Gastroesophageal sphincter (tissue), 4 donors: ENCODE measurements around the gene BANK1. TPM values are rescaled to one million over a fixed set of nuclear protein-coding genes. Genes with fewer than 3 reads are reported as not detected.

Experiments used
- ATAC-seq: fragments of 150-250 bp; one replicate; pipeline ENCODE4 v1.9.1; 2016; ENCODE audit warnings: mild to moderate bottlenecking, moderate library complexity
- H3K27ac ChIP-seq, 4 donors: fragments of 200-600 bp; sonication (generic) in 3 of 4; 1 replicate in 3 of 4; 2 replicates in 1 of 4; pipeline ENCODE4 v1.5.1; 2016 to 2019
- H3K27me3 ChIP-seq: fragments of 200-600 bp; sonication (generic); one replicate; pipeline ENCODE4 v1.5.1; 2019
- H3K36me3 ChIP-seq, 2 donors: fragments of 200-600 bp; sonication (generic); one replicate each; pipeline ENCODE4 v1.5.1; 2019; ENCODE audit warnings: control low read depth in 1 of 2
- H3K4me1 ChIP-seq, 3 donors: fragments of 200-600 bp; sonication (generic); 1 replicate in 2 of 3; 2 replicates in 1 of 3; pipeline ENCODE4 v1.5.1; 2016 to 2019; ENCODE audit warnings: control low read depth in 2 of 3
- H3K4me3 ChIP-seq, 2 donors: fragments of 200-600 bp; sonication (generic); one replicate each; pipeline ENCODE4 v1.5.1; 2019; ENCODE audit warnings: mild to moderate bottlenecking in 1 of 2, moderate library complexity in 1 of 2
- H3K9me3 ChIP-seq, 3 donors: fragments of 200-600 bp; sonication (generic); one replicate each; pipeline ENCODE4 v1.5.1; 2017 to 2019; ENCODE audit warnings: control low read depth in 2 of 3
- CTCF ChIP-seq, 4 experiments: fragments of 200-600 bp in 2 of 4; fragments of 450-650 bp in 2 of 4; sonication (generic) in 1 of 4; IDR thresholded peaks; one replicate each; pipeline ENCODE4 v1.5.1; 2017 to 2019; ENCODE audit warnings: antibody characterized with exemption in 4 of 4, mild to moderate bottlenecking in 2 of 4, moderate library complexity in 2 of 4
- EP300 ChIP-seq: sonication (generic); formaldehyde crosslinking; IDR thresholded peaks from one replicate; pipeline ENCODE4 v1.6.1; 2017; ENCODE audit warnings: antibody characterized with exemption, mild to moderate bottlenecking
- POLR2A ChIP-seq, 2 donors: fragments of 450-650 bp; IDR thresholded peaks; one replicate each; pipeline ENCODE4 v1.6.1; 2017; ENCODE audit warnings: antibody characterized with exemption in 2 of 2, mild to moderate bottlenecking in 2 of 2, moderate library complexity in 1 of 2
- POLR2AphosphoS5 ChIP-seq: sonication (generic); formaldehyde crosslinking; IDR thresholded peaks from one replicate; pipeline ENCODE4 v1.6.1; 2017; ENCODE audit warnings: antibody characterized with exemption
- WGBS, 2 donors: methylation state at CpG; one replicate each; pipeline ENCODE4 v1.1.5; 2018; ENCODE audit warnings: low coverage in 1 of 2; 5-methylcytosine and 5-hydroxymethylcytosine counted together
- total RNA-seq, 4 donors: library from RNA; depleted of rRNA; stranded (reverse); fragments of >200 nt; gene quantifications; one replicate each; pipeline ENCODE4 v1.1.0, GENCODE V29; 2016

Gene BANK1
- total RNA-seq, 4 donors from 2014 or later = 0.62 to 4.6 (median 0.81) TPM

- Histone ChIP-seq H3K27ac (no peak overlapping the region), H3K27me3 (no peaks in the 10 kb centered on the region), H3K36me3 (no peaks in the 10 kb centered on the region), H3K4me3 (no peak overlapping the region), H3K9me3 (peaks cover 0 to 46% (median 0%) of the 10 kb centered on the region in 3 donors), H3K4me1 (no peaks in the 10 kb centered on the region)
- 17 to 67% methylated on average over 1 of the region's 1 CpG for WGBS, 2 donors
- no peak for ATAC-seq
- no peak for TF ChIP-seq POLR2AphosphoS5
- TF ChIP-seq POLR2A (IDR thresholded peaks at IDR 0.05) = no peak
- TF ChIP-seq EP300 = no peak
- no peak for TF ChIP-seq CTCF (IDR thresholded peaks at IDR 0.05)
These were observed 315.5 kb downstream of the BANK1 start for GRCh38 chr4:102105983-102106382.

- H3K4me3 ChIP-seq = no peak overlapping the region
- TF ChIP-seq EP300 (no peak), POLR2A (IDR thresholded peaks at IDR 0.05) (no peak), POLR2AphosphoS5 (no peak), CTCF (IDR thresholded peaks at IDR 0.05) (no peak)
- no peaks in the 10 kb centered on the region for H3K36me3 ChIP-seq
- H3K27ac ChIP-seq = no peak overlapping the region
- H3K9me3 ChIP-seq = no peaks in the 10 kb centered on the region
- no peaks in the 10 kb centered on the region for H3K4me1 ChIP-seq
- no peaks in the 10 kb centered on the region for H3K27me3 ChIP-seq
- no peak for ATAC-seq
- WGBS, 2 donors = 31 to 63% methylated on average over 2 to 3 of the region's 3 CpGs
These were observed 323.6 kb downstream of the BANK1 start for GRCh38 chr4:102114118-102114630.

GRCh38 chr4:102116121-102116520 lies 325.6 kb downstream of the BANK1 start:
- H3K27ac ChIP-seq = no peak overlapping the region
- no peaks in the 10 kb centered on the region for H3K27me3 ChIP-seq
- H3K9me3 ChIP-seq = peaks cover 0 to 13% (median 0%) of the 10 kb centered on the region in 3 donors
- H3K4me3 ChIP-seq = no peak overlapping the region
- H3K36me3 ChIP-seq = no peaks in the 10 kb centered on the region
- no peak for ATAC-seq
- no peaks in the 10 kb centered on the region for H3K4me1 ChIP-seq
- 85 to 91% methylated on average over 3 of the region's 3 CpGs for WGBS, 2 donors
- TF ChIP-seq POLR2AphosphoS5 (no peak), CTCF (IDR thresholded peaks at IDR 0.05) (no peak), EP300 (no peak), POLR2A (IDR thresholded peaks at IDR 0.05) (no peak)

- Histone ChIP-seq H3K4me1 (no peaks in the 10 kb centered on the region), H3K4me3 (no peak overlapping the region), H3K9me3 (peaks cover 0 to 19% (median 0%) of the 10 kb centered on the region in 3 donors), H3K36me3 (no peaks in the 10 kb centered on the region), H3K27me3 (no peaks in the 10 kb centered on the region), H3K27ac (no peak overlapping the region)
- no peak for ATAC-seq
- TF ChIP-seq POLR2AphosphoS5 (no peak), POLR2A (IDR thresholded peaks at IDR 0.05) (no peak), EP300 (no peak), CTCF (IDR thresholded peaks at IDR 0.05) (no peak)
These were observed 330.3 kb downstream of the BANK1 start for GRCh38 chr4:102120846-102121245.
